ENCODE data around the gene SPTSSA.

DNA sequence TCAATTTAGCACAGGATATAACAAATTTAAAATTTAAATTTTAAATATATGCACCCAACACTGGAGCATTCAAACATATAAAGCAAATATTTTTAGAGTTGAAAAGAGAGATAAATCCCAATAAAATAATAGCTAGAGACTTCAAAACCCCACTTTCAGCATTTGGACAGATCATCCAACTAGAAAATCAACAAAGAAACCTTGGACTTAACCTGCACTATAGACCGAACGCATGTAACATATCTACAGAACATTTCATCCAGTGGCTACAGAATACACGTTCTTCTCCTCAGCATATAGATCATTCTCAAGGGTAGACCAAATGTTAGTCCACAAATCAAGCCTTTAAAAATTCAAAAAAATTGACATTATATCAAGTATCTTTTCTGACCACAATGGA is 64.0 kb downstream of the SPTSSA start:
- TF ChIP-seq POLR2A (IDR thresholded peaks at IDR 0.05; ENCODE audit: low read depth, low read length) = no peak
- no peak for TF ChIP-seq POLR2AphosphoS5 (IDR thresholded peaks at IDR 0.05; ENCODE audit: low read depth, low read length)
